Lower leg skin (tissue), 4 donors: ENCODE measurements around the gene NUMB. TPM values are rescaled to one million over a fixed set of nuclear protein-coding genes. Genes with fewer than 3 reads are reported as not detected.

ENCODE experiments used
- DNase-seq, 2 donors: peaks; one replicate each; pipeline ENCODE4 v3.0.0-alpha.2; 2019; ENCODE audit warnings: low spot score in 2 of 2
- H3K4me3 ChIP-seq: fragments of 200-600 bp; sonication (generic); 2 replicates; pipeline ENCODE4 v1.5.1; 2017; ENCODE audit warnings: mild to moderate bottlenecking, low read depth; ENCODE audit not compliant: poor library complexity, severe bottlenecking
- CTCF ChIP-seq, 3 donors: fragments of 450-650 bp; IDR thresholded peaks; one replicate each; pipeline ENCODE4 v1.5.1; 2016; ENCODE audit warnings: antibody characterized with exemption in 3 of 3, mild to moderate bottlenecking in 3 of 3, moderate library complexity in 2 of 3
- POLR2A ChIP-seq, 2 donors: fragments of 450-650 bp; IDR thresholded peaks; one replicate each; pipeline ENCODE4 v1.6.1; 2016 to 2017; ENCODE audit warnings: antibody characterized with exemption in 2 of 2, mild to moderate bottlenecking in 1 of 2, moderate library complexity in 1 of 2
- WGBS, 2 donors: methylation state at CpG; one replicate each; pipeline ENCODE4 v1.1.5; 2018; 5-methylcytosine and 5-hydroxymethylcytosine counted together
- intact Hi-C: fragments of 100-400 bp; cut with DNase I; formaldehyde crosslinking; loops from one replicate; pipeline ENCODE4 v1.15.0; 2023; ENCODE audit warnings: low total_unique reads
- total RNA-seq, 4 donors: library from RNA; depleted of rRNA; stranded (reverse); fragments of >200 nt; gene quantifications; one replicate each; pipeline ENCODE4 v1.1.0, GENCODE V29; 2016

NUMB gene
- 10 to 100 TPM; 30.3 to 69.0 (median 43.2) TPM for total RNA-seq

GRCh38 chr14:73458183-73458976 lies at the start of gene NUMB:
Gene NUMB, minus strand, starts transcription at chr14:73458546. Its CDS starts 102,795 bp downstream, at chr14:73355751.
- intact Hi-C loops, result no loop called here
- H3K4me3 ChIP-seq, result peak within 1 kb of the TSS; percentile 99
- TF ChIP-seq POLR2A (IDR thresholded peaks at IDR 0.05), result no peak
- no peak for TF ChIP-seq CTCF (IDR thresholded peaks at IDR 0.05)
- 0% methylated on average over 38 to 43 of the region's 60 CpGs for WGBS, 2 donors
- DNase-seq, result peak; percentile 99

- intact Hi-C loops, result loop anchor here (10.0 kb wide), 1 partner anchor 131 kb away; no protein-coding TSS in a partner anchor
- no peak overlapping the region for H3K4me3 ChIP-seq
- no peak for TF ChIP-seq POLR2A (IDR thresholded peaks at IDR 0.05)
- TF ChIP-seq CTCF (IDR thresholded peaks at IDR 0.05), result no peak
- DNase-seq, result no peak
- WGBS, 2 donors, result 81 to 89% methylated on average over 3 of the region's 3 CpGs
Observed at GRCh38 chr14:73503648-73504047, 45.3 kb upstream of the NUMB start.

- intact Hi-C loops, result loop anchor here (10.0 kb wide), 1 partner anchor 133 kb away; no protein-coding TSS in a partner anchor
- H3K4me3 ChIP-seq, result no peak overlapping the region
- no peak for DNase-seq
- TF ChIP-seq POLR2A (IDR thresholded peaks at IDR 0.05) (no peak), CTCF (IDR thresholded peaks at IDR 0.05) (no peak)
- WGBS, 2 donors, result 84 to 93% methylated on average over 11 of the region's 11 CpGs
Observed at GRCh38 chr14:73502017-73502619, 43.8 kb upstream of the NUMB start.

- TF ChIP-seq POLR2A (IDR thresholded peaks at IDR 0.05) (no peak), CTCF (IDR thresholded peaks at IDR 0.05) (no peak)
- intact Hi-C loops, result loop anchor here (10.0 kb wide), 1 partner anchor 134 kb away; no protein-coding TSS in a partner anchor
- no peak for DNase-seq
- H3K4me3 ChIP-seq, result no peak overlapping the region
- WGBS, 2 donors, result 95 to 97% methylated on average over 6 of the region's 6 CpGs
Observed at GRCh38 chr14:73500360-73500759, 42.0 kb upstream of the NUMB start.

GRCh38 chr14:73494593-73494992 lies 36.2 kb upstream of the NUMB start:
- 95 to 98% methylated on average over 2 of the region's 2 CpGs for WGBS, 2 donors
- TF ChIP-seq POLR2A (IDR thresholded peaks at IDR 0.05) (no peak), CTCF (IDR thresholded peaks at IDR 0.05) (no peak)
- no peak overlapping the region for H3K4me3 ChIP-seq
- DNase-seq, result no peak
- intact Hi-C loops, result no loop called here
